ENCODE measurements around the gene HOXD12.

HOXD12 gene

DNA sequence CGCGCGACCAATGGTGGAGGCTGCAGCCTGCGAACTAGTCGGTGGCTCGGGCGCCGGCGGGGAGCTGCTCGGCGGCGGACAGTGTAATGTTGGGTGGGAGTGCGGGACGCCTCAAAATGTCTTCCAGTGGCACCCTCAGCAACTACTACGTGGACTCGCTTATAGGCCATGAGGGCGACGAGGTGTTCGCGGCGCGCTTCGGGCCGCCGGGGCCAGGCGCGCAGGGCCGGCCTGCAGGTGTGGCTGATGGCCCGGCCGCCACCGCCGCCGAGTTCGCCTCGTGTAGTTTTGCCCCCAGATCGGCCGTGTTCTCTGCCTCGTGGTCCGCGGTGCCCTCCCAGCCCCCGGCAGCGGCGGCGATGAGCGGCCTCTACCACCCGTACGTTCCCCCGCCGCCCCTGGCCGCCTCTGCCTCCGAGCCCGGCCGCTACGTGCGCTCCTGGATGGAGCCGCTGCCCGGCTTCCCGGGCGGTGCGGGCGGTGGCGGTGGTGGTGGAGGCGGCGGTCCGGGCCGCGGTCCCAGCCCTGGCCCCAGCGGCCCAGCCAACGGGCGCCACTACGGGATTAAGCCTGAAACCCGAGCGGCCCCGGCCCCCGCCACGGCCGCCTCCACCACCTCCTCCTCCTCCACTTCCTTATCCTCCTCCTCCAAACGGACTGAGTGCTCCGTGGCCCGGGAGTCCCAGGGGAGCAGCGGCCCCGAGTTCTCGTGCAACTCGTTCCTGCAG lies 23.3 kb downstream of the HOXD12 start, which contains the start of gene HOXD9:
HOXD9 (plus strand) TSS at position 37 of the 728 bp plus-strand sequence; CDS start at position 87, 50 bp downstream.
- peak in 1 of 2 donors; percentile 13 for DNase-seq

DNA sequence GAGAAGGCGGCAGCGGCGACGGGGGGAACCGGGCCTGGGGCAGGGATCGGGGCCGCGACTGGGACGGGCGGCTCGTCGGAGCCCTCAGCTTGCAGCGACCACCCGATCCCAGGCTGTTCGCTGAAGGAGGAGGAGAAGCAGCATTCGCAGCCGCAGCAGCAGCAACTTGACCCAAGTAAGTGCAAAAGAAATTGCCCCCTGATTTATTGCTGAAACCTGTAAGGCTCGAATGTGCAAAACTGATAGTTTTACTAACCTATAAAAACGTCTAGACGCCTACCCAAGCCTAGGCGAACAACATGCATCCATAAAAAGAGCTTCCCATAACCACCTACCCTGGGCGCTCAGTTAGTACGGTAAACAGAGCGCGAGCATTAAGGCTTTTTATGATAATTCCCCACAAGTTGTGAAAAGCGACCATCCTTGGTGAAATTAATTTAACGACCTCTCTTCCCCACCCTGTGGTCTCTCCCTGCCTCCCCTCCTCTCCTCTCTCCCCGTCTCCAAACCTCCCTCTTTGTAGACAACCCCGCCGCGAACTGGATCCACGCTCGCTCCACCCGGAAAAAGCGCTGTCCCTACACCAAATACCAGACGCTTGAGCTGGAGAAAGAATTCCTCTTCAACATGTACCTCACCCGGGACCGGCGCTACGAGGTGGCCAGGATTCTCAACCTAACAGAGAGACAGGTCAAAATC lies 24.0 kb downstream of the HOXD12 start:
- DNase-seq: no peak

DNA sequence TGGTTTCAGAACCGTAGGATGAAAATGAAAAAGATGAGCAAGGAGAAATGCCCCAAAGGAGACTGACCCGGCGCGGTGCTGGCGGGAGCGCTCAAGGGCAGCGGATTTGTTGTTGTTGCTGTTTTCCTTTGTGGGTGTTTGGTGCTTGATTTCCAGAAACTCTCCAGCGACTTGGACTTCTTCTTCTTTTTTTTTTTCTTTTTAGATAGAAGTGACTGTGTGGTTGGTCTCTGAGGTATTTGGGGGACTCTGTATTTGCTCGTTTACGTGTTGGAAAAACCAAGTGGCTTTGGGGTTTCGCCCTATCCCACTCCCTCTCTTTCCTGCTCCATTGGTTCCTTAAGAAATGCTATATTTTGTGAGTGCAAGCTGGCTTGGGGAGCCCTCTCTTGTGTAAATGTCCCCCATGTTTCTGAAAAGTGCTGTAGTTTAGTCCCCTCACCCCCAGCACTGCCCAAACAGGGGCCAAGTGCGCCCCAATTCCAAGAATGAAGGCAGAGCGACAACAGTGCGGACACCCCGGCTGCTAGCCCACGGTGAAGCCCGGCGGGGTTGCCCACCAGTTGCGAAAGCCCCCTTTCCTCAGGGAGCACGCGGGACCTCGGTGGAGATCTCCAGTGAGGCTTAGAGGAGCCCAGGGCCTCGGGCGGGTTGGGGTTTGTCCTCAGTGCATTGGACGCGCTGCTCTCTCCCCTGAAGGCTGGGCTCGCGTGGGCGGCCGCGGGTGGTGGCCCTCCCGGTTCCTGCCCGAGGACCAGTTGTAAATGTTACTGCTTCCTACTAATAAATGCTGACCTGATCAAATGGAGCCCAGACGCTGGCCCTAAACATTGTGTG lies 24.7 kb downstream of the HOXD12 start:
- no peak for DNase-seq

DNA sequence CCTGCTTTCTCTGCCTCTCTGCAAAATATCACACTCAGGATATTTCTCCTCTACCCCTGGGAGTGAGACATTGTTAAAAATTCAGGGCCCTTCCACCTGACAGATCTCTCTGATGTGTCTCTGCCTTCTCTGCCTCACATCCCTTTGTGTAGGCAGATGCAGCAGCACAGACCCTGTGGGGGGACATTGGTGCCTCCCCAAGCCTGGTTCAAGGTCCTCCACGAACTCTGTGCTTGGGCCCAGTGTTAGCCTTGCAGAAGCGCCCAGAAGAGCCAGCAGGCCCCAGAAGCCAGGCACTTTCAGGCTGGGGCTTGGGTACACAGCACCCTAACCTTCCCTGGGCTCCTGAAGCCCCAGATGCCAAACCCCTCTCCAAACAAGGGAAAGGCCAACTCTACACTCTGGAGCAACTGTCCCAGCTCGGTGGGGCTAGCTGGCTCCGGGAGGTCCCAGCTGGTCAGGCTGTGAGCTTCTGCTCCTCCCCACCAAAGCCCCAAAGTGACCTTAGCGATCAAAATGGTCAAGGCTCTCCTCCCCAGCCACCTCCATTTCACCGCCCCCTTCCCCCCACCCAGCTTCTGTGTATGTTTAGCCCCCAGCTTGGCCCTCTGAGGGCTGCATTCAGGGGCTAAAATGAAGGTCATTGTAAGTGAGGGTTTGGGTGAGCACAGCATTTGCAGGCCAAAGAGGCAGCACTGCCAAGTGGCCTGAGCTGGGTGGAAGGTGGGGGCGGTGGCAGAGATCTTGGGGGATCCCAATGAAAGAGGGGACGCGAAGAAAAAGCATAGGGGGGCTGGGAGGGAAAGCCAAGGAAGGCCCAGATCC lies 25.6 kb downstream of the HOXD12 start:
- no peak for DNase-seq

DNA sequence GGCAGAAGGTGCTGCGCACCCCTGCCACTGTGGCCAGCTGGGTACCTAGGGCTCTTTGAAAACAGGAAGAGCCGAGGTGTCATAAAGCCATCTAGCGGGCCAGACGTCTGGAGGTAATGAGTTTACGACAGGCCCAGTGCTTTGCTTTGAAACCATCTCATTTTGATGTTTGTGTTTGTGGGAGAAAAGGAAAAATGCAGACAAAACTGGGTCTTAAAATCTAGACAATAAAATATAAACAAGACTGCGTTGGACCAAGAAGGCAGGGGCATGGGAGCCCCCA lies 26.1 kb downstream of the HOXD12 start:
- no peak for DNase-seq

DNA sequence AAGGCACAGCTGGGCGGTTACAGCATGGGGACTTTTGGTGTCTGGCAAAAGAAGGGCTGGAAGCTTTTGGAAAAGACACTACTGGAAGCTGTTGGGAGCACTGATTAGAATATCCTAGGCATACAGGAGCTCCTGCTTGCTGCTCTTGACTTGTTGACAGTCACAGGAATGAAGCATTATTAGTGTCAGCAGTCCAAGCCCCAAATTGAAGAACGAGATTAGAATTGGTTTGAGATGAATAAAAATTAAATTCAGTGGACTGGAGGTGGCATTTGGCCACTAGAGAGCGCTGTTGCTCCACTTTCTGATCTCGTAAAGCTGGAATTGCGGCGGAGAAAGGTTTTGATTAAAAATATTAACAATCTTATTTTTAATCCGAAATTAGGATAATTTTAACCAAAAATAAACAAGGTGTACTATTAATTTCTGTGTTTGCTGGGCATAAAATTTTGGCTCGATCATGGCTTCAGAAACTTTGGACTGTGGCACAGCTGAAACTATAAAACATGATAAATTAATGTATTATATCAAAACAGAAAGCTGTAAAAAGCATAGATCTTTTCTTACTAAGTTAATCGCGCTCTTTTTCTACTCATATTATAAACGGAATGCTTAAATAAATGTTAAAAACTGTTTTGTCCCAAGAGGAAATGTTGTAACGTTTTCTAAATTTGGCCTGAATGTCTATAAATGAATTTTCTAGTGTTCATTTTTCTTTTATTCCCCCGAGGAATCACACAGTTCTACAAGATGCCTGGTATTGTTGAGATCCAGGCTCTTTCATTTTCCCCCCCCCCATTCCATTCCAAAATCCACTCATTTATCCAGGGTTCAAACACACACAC lies 27.6 kb downstream of the HOXD12 start:
- DNase-seq: peak; percentile 48 to 64

DNA sequence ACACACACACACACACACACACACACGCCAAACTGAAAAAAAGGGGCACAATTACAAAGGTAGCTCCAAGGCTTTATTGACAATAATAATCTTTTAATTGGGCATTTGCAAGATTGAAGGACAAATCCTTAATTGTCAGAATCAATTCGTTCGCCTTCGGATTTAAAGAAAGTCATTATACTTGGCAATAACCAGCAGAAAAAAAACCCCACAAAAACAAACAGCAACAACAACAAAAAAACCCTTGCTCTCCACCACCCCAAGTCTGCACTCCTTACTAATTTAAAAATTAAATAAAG lies 28.1 kb downstream of the HOXD12 start:
- no peak for DNase-seq

DNA sequence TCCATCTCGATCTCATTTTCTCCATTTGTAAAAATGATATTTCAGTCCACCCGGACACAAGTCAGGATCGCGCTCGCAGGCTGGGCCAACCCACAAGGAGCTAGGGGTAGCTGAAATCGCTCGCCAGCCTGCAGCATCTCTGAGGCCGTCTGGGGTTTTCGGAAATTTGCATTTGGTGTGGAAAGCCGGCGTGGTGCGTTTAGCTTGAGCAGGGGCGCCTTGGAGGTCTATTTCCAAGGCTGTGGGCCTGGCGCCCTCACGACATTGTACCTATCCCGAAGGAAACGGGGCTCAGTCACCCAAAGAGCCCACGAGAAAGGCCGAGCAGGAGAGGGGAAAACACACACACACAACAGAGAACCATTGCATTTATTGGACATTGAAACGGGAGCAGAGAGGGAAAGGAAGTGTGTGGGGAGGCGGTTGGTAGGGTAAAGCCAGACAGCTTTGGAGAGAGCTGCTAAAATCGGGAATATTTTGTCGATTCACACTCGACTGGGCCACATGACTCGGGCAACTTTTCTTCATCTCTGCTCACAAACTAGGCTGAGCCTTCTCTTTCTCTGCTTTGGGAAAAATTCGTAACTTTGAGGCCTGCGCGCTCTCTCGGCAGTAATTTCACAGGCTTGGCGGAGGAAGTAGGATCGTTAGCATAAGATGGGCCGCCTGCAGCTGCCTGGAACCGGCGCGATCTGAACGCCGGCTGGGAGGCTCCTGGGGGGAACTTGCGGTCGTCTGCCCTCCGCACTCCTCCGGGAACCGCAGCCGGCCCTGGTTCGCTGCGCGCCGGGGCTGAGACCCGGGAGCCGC lies 28.8 kb downstream of the HOXD12 start:
- DNase-seq: no peak

DNA sequence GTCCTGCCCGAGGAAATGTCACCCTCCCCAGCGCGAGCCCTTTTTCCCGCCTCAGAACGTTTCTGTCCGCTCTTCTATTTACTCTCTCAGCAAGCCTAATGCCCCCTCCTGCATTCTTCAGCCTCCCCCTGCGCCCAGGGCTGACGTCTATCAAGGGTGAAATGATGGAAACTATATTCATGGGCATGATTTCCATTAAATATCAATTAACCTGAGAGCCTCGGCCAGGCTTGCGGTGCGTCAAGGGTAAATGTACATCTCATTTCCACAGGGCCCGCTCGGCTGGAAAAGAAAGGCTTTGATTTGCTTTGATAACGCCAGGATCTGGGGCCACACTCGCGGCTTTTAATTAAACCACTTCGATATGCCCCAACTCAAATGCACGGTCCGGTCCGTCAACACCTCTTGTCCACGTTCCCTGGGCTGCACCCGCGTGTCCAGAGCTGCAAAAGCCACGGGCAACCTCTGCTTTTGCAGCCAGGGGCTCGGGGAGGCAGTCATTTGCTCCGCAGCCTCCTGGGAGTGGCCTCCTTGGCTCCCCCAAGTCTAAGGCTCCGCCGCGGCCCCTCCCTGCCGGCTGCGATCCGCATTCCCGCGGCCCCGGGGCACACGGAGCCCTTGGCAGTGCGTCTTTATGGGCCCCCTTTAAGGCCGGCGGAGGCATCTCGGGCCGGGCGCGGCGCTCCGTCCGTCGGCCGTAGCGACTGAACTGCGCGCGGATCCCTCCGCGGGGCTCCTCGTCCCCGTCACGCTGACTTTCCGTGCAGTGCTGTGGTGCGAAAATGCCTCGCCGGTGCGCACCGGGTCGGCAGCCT lies 29.6 kb downstream of the HOXD12 start, which contains the start of gene HOXD8:
HOXD8 (plus strand) TSS at position 724 of the 815 bp plus-strand sequence. CDS start 662 bp downstream, outside the sequence.
- no peak for DNase-seq

DNA sequence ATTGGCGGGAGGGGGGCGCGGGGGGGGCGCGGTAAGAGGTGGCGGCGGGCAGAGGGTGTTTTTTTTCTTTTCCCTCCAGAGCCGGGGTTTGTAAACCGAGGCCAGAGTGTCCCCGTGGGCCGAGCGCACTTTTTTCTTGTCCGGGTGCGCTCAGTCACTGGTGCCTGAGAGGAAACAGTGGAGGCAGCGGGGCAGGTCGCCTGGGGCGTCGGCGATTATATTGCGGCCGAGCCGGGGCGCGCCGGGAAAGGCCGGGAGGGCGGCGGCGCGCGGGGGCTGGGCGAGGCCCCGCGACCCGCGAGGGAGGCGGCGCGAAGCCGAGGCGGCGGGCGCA lies 30.2 kb downstream of the HOXD12 start:
- no peak for DNase-seq

DNA sequence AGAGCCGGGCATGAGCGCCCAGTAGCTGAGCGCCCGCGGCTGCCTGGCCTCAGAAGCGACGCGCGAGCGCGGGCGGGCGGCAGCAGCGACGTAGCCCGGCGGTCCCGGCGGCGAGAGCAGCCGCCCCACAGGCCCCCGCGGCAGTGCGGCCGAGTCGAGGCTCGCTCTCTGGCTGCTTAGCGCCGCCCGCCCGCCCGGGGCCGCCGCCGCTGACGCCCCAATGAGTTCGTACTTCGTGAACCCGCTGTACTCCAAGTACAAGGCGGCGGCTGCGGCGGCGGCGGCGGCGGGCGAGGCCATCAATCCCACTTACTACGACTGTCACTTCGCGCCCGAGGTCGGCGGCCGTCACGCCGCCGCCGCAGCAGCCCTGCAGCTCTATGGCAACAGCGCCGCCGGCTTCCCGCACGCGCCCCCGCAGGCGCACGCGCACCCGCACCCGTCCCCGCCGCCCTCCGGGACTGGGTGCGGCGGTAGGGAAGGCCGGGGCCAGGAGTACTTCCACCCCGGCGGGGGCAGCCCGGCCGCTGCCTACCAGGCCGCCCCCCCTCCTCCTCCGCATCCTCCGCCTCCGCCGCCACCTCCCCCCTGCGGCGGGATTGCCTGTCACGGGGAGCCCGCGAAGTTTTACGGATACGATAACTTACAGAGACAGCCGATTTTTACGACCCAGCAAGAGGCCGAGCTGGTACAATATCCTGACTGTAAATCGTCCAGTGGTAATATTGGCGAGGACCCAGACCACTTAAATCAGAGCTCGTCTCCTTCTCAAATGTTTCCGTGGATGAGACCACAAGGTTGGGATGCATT lies 30.8 kb downstream of the HOXD12 start:
- DNase-seq: no peak

DNA sequence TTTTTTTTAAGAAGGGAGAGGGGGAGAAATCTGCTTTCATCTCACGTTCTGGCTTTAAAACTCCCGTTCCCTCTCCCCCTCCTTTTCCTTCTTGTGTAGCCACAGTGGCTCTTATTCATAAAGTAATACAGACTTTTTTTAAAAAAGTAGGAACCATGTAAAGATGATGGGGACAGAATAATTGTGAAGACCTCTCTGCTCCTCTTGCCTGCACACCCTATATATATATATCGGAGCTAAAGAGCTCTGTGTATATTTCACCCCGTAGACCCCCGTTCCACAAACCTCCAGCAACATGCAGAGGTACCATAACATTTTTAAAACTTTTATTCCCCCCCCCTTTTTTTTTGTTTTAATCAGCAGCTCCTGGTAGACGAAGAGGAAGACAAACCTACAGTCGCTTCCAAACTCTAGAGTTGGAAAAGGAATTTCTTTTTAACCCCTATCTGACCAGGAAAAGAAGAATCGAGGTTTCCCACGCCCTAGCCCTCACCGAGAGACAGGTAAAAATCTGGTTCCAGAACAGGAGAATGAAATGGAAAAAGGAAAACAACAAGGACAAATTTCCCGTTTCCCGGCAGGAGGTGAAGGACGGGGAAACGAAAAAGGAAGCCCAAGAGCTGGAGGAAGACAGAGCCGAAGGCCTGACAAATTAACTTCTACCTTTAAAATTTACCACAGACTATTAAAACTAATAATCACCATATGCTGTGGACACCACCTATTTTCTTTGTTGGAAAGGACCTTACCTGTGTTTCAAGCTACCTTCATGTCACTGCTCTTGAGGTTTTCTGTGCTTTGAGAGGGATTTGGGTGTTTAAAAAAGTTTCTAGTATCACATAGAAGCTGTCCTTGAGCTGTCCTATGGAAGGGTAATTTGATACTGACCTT lies 31.6 kb downstream of the HOXD12 start:
- DNase-seq: no peak

DNA sequence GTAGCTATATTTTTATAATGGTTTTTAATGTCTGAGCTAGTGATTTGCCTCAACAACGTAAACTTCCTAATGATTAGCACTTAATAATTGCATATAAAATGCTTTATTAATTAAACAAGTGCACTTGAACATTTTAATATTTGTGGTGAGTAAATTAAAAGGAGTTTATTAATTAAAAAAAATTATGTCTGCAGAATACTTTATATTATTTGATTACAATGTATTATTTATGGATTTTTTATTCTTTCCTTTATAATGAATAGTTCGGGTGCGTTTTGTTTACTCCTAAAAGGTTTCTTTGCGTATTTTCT lies 32.2 kb downstream of the HOXD12 start:
- DNase-seq: no peak

DNA sequence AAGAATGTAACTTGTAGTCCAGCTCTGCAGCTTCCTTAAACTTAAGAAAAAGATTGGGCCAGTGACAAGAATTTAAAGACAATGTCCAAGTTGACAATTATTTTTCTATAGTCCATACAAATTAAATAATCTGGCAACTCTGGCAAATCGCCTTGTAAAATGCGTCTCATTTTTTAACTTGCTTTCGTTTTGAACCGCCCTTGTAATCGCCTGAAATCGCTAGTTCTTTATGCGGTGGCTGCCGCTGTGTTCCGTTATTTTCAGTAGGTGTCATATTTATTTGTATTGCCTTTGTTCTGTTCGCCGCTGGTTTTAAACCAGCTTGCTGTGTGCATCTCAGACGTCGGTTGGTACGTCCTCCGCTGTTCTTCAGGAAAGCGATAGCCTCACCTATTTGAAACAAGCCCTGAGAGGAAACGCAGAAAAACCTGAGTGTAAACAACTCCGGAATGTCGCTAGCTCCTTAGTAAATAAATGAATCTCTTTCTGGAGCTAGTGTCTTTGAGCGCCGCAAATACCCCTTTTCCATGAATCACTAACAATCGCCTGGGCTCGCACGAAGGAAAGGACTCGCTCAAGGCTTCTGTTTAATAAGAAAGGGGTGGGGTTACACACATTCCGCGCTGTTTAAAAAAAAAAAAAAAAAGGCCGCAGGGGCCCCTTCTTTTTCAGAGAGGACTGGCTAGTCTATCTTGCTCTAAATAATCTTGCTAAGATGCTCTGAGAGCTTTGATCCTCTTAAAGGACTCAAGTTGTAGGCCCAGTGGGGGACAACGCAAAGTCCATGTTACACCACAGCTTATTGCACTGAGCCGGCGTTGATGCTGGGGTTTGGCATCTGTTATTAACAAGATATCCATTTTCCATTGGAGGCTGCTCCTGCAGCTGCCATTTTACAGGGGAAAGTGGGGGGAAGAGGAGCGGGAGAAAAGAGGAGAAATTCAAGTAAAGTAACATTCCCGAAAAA lies 32.9 kb downstream of the HOXD12 start:
- DNase-seq: no peak

DNA sequence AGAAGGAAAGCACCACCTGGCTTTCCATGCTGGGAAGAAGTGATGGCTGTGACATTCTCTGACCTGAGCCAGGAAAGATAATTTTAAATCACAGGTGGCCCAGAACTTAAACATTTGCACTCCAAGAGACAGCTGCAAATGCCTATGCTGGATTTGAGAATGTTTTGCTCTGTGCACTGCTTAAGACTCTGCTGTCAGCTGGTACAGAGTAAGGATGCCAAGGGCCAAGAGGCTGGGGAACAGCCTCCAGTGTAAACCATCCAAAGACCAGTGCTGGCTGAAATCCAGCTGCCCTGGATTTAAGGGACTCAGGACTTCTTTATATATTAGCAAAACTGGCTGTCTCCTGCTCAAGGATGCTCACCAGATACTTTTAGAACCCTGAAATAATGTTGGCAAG lies 33.8 kb downstream of the HOXD12 start:
- DNase-seq: no peak

DNA sequence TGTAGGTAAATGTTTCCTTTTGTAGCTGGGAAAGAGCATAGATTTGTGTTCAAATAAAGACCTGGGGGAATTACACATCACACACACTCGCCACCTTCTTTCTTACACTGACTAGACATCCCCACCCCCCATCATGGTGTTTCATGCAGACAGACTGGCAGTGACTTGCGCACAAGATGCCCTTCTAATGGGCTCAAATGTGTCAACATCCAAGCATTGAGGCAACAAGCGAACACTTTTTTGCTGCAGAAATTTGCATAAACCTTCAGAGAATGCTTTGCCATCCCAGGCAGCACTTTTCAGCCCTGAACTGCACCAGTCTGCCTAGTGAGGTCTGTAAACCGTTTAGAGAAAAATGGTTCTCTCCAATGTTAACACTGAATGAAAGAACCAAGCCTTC lies 34.4 kb downstream of the HOXD12 start:
- no peak for DNase-seq

DNA sequence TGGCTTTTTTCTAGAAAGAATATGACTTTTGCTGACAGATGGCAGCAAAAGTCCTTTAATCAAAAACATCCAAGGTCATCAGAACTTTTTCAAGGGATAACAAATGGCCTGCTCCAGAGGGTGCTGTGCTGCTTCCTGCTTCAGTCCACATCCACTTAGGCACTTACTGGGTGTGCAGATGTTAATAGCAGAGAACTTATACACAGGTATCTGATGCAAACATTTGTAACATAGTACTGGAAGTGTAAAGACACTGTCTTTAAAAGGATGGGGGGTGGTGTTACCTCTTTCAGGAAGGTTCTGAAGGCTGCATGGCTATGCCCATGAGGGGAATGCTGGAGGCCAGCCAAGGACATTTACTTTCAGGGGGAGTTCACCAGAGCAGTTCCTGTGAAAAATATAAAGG lies 35.4 kb downstream of the HOXD12 start:
- no peak for DNase-seq

Measured in CD4-positive, alpha-beta T cell treated with Interleukin-1 beta for 1 hour (primary cell).